KMS-11 (cell line): Measurements from ENCODE around the gene IL22RA2.
"Not testable (repeated sequence)": the region's sequence is repeated elsewhere in the genome, so short reads cannot be mapped to it uniquely, and the experiment has no call there.

ENCODE experiments used
- H2AFZ ChIP-seq: fragments of 200-600 bp; sonication (generic); 2 replicates; pipeline ENCODE4 v1.6.1; 2016; ENCODE audit warnings: antibody characterized with exemption, mixed run types, low read depth
- H3K27ac ChIP-seq: fragments of 200-600 bp; sonication (generic); 2 replicates; pipeline ENCODE4 v1.6.1; 2016; ENCODE audit warnings: mild to moderate bottlenecking, mixed run types
- H3K27me3 ChIP-seq: fragments of 200-600 bp; sonication (generic); 2 replicates; pipeline ENCODE4 v1.6.1; 2017; ENCODE audit warnings: mild to moderate bottlenecking, low read depth, mixed run types, moderate library complexity; ENCODE audit not compliant: insufficient read depth
- H3K36me3 ChIP-seq: fragments of 200-600 bp; sonication (generic); 2 replicates; pipeline ENCODE4 v1.6.1; 2017; ENCODE audit warnings: mild to moderate bottlenecking, mixed run types; ENCODE audit not compliant: insufficient read depth
- H3K4me1 ChIP-seq: fragments of 200-600 bp; sonication (generic); 2 replicates; pipeline ENCODE4 v1.6.1; 2016; ENCODE audit warnings: mild to moderate bottlenecking, low read depth, mixed run types; ENCODE audit not compliant: poor library complexity, severe bottlenecking
- H3K4me2 ChIP-seq: fragments of 200-600 bp; sonication (generic); 2 replicates; pipeline ENCODE4 v1.7.0; 2016; ENCODE audit warnings: mild to moderate bottlenecking, mixed run types
- H3K4me3 ChIP-seq: fragments of 200-600 bp; sonication (generic); IDR thresholded peaks from 2 replicates; pipeline ENCODE4 v1.6.1; 2017; ENCODE audit warnings: low read depth, low read length, mixed read lengths; ENCODE audit not compliant: insufficient read depth
- H3K79me2 ChIP-seq: fragments of 200-600 bp; sonication (generic); 2 replicates; pipeline ENCODE4 v1.6.1; 2016; ENCODE audit warnings: low read depth, mixed run types; ENCODE audit not compliant: insufficient read depth
- H3K9ac ChIP-seq: fragments of 200-600 bp; sonication (generic); 2 replicates; pipeline ENCODE4 v1.6.1; 2016; ENCODE audit warnings: mild to moderate bottlenecking, mixed run types
- H4K20me1 ChIP-seq: fragments of 200-600 bp; sonication (generic); 2 replicates; pipeline ENCODE4 v1.6.1; 2016; ENCODE audit warnings: mild to moderate bottlenecking, mixed run types; ENCODE audit not compliant: insufficient read depth
- TF ChIP-seq, protein P1 (sequence below): fragments of 200-600 bp; sonication (generic); conservative IDR thresholded peaks from 2 replicates; pipeline ENCODE4 v1.6.1; 2017; ENCODE audit warnings: low read depth, mild to moderate bottlenecking, antibody characterized with exemption, low read length, moderate library complexity, mixed read lengths

Gene IL22RA2

DNA sequence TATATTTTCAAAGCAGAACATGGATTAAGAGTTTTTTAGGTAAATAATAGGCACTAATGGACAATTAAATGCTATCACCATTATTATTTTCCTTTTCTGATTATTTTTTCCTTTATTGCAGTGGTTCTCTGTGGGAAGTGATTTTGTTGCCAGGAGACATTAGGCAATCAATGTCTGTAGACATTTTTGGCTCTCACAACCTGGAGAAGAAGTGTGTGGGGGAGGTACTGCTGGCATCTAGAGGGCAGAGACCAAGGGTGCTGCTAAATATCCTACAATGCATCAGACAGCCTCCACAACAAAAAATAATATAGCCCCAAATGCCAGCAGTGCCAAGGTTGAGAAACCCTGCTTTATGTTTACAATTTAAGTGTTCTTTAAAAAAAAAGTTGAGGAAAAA is 37.5 kb upstream of the IL22RA2 start:
- Histone ChIP-seq H3K27ac (no peak overlapping the region), H3K27me3 (no peaks in the 10 kb centered on the region), H3K4me1 (peaks cover 4% of the 10 kb centered on the region), H3K36me3 (no peaks in the 10 kb centered on the region), H4K20me1 (no peaks in the 10 kb centered on the region), H2AFZ (no peak overlapping the region), H3K4me2 (no peak overlapping the region), H3K4me3 (no peak overlapping the region), H3K79me2 (no peaks in the 10 kb centered on the region), H3K9ac (no peak overlapping the region)
- TF ChIP-seq, protein P1, sequence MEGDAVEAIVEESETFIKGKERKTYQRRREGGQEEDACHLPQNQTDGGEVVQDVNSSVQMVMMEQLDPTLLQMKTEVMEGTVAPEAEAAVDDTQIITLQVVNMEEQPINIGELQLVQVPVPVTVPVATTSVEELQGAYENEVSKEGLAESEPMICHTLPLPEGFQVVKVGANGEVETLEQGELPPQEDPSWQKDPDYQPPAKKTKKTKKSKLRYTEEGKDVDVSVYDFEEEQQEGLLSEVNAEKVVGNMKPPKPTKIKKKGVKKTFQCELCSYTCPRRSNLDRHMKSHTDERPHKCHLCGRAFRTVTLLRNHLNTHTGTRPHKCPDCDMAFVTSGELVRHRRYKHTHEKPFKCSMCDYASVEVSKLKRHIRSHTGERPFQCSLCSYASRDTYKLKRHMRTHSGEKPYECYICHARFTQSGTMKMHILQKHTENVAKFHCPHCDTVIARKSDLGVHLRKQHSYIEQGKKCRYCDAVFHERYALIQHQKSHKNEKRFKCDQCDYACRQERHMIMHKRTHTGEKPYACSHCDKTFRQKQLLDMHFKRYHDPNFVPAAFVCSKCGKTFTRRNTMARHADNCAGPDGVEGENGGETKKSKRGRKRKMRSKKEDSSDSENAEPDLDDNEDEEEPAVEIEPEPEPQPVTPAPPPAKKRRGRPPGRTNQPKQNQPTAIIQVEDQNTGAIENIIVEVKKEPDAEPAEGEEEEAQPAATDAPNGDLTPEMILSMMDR = no peak

DNA sequence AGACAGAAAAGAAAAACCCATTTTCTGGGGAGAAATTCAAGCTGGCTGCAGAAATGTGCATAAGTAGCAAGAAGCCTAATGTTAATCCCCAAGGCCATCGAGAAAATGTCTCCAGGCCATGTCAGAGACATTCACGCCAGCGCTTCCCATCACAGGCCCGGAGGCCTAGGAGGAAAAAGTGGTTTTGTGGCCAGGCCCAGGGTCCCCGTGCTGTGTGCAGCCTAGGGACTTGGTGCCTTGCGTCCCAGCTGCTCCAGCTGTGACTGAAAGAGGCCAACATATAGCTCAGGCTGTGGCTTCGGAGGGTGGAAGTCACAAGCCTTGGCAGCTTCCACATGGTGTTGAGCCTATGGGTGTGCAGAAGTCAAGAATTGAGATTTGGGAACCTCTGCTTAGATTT is 34.8 kb upstream of the IL22RA2 start:
- H3K4me1 ChIP-seq = peaks cover 2% of the 10 kb centered on the region
- no peak overlapping the region for H3K27ac ChIP-seq
- TF ChIP-seq, protein P1 = no peak
- H3K4me2 ChIP-seq = no peak overlapping the region
- no peak overlapping the region for H3K4me3 ChIP-seq
- H3K27me3 ChIP-seq = no peaks in the 10 kb centered on the region
- no peaks in the 10 kb centered on the region for H3K79me2 ChIP-seq
- H3K36me3 ChIP-seq = no peaks in the 10 kb centered on the region
- no peak overlapping the region for H2AFZ ChIP-seq
- no peaks in the 10 kb centered on the region for H4K20me1 ChIP-seq
- no peak overlapping the region for H3K9ac ChIP-seq

DNA sequence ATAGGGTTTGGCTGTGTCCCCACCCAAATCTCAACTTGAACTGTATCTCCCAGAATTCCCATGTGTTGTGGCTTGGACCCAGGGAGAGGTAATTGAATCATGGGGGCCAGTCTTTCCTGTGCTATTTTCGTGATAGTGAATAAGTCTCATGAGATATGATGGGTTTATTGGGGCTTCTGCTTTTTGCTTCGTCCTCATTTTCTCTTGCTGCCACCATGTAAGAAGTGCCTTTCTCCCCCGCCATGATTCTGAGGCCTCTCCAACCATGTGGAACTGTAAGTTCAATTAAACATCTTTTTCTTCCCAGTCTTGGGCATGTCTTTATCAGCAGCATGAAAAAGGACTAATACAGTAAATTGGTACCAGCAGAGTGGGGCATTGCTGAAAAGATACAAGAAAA is 34.0 kb upstream of the IL22RA2 start:
- H3K27me3 ChIP-seq, H3K9ac ChIP-seq, H3K4me1 ChIP-seq, H2AFZ ChIP-seq, H3K79me2 ChIP-seq, H3K4me2 ChIP-seq, H3K36me3 ChIP-seq, H3K27ac ChIP-seq, H4K20me1 ChIP-seq, H3K4me3 ChIP-seq: not testable (repeated sequence)

DNA sequence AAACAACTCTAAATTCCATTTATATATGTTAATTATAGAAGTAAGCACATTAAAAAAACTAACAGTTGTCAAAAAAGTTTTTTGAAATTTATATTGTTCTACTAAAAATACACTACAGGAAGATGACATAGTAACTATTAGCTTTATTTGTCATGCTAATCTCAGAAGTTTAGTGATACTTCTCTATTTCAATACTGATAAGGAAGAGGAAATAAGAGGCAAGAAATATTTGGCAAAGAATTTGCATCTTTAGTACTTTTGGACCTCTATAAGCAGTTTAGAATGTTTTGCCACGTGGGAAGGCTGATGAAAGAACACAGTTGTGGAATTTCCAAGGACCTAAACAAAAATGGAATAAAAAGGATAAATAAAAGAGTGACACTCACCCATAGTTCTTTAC is 33.1 kb upstream of the IL22RA2 start:
- H3K79me2 ChIP-seq = no peaks in the 10 kb centered on the region
- H3K4me3 ChIP-seq = no peak overlapping the region
- no peak overlapping the region for H3K4me2 ChIP-seq
- H3K27me3 ChIP-seq = no peaks in the 10 kb centered on the region
- H3K9ac ChIP-seq = no peak overlapping the region
- H3K4me1 ChIP-seq = no peaks in the 10 kb centered on the region
- H2AFZ ChIP-seq = no peak overlapping the region
- no peak overlapping the region for H3K27ac ChIP-seq
- H4K20me1 ChIP-seq = no peaks in the 10 kb centered on the region
- no peaks in the 10 kb centered on the region for H3K36me3 ChIP-seq
- TF ChIP-seq, protein P1 = no peak

DNA sequence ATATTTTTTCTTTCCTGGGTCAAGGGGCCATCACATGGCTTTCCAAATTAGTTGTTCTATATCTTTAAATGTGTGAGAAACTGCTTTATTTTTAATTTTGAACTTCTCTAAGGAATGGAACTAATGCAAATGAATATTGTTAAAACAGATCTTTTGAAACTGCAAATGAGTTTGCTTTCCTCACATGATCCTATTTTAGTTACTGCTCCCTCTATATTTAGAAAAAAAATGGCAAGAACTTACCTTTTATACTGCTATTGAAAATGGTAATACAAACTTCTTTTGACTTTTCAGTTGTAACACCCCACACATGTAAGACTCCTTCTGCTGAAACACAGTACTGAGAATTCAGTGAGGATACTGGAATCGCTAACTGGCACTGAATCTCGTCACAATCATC is 29.8 kb upstream of the IL22RA2 start:
- Histone ChIP-seq H3K27me3 (no peaks in the 10 kb centered on the region), H3K4me1 (no peaks in the 10 kb centered on the region), H3K27ac (no peak overlapping the region), H3K4me2 (no peak overlapping the region), H3K36me3 (no peaks in the 10 kb centered on the region; the same call in 1 of the 2 replicates), H3K4me3 (no peak overlapping the region), H3K9ac (no peak overlapping the region), H2AFZ (no peak overlapping the region), H3K79me2 (no peaks in the 10 kb centered on the region), H4K20me1 (no peaks in the 10 kb centered on the region)
- TF ChIP-seq, protein P1 = no peak
